CD4-positive, alpha-beta T cell treated with Interferon alpha-2 for 1 hour (primary cell): ENCODE data around the gene GLT1D1.
"Not testable (repeated sequence)": the region's sequence is repeated elsewhere in the genome, so short reads cannot be mapped to it uniquely, and the experiment has no call there.

ENCODE experiments used
- DNase-seq, 2 donors: peaks; one replicate each; pipeline ENCODE4 v3.0.0-alpha.2; 2020 to 2022

The GLT1D1 gene

DNA sequence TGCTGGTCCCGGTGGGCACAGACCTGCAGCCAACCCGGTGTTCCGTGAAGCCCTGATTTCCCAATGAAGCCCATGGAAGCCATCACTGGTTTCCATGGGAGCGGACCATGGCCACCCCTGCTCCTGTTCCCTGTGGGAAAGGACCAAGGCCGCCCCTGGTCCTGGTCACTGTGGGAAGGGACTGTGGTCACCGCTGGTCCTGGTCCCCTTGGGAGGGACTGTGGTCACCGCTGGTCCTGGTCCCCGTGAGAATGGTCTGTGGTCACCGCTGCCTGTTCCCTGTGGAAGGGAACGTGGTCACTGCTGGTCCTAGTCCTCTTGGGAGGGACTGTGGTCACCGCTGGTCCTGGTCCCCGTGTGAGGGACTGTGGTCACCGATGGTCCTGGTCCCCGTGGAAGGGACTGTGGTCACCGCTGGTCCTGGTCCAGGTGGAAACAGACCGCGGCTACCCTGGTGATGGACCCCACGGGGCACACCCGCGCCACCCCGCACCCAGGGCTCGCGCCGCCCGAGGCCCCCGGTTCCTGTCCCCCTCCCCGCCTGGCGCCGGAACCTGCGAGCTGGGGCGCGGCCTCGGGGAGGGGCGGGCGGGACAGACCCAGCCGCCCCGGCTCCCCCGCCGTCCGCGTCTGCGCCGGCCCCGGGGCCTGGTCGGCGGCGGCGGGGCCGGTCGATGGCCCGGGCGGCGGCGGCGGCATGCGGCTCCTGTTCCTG, at the start of gene GLT1D1:
Gene GLT1D1, plus strand, starts transcription at position 594 of the 715 bp plus-strand sequence. Its CDS starts 104 bp downstream, at position 698.
- no peak for DNase-seq

DNA sequence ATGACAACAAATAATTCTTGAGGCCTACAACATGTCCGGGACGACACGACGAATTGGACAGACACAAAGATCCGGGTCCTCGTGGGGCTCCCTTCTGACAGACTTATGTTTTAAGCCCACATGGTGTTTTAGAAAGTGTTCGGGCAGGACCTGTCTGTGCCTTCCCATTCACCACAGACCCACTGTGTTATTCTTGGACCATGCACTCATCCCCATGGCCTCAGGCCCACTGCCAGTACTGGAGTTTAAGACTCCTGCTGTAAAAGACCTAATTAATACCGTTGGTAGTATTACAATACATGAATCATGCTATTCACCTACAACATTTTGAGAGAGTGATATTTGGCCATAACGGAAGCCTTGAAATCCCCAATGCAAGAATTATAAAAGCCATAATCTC, 49.5 kb upstream of the GLT1D1 start:
- DNase-seq = no peak

DNA sequence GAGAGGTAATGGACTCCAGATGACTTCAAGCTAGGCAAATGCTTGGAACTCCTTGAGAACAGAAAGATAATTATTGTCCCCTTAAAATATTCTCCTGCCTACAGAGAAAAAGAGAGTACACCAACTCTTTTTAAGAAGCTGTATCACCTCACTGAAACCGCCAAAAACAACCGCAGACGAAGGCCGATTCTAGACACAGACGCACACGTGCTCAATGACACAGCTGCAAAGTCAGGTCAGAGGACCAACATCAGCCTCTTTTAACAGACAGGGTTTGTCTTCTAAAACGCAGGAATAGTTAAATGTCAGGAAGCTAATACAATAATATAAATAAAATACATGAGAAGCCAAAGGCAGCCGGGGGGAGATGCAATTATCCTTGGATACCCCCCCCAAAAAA, 48.5 kb upstream of the GLT1D1 start:
- no peak for DNase-seq

DNA sequence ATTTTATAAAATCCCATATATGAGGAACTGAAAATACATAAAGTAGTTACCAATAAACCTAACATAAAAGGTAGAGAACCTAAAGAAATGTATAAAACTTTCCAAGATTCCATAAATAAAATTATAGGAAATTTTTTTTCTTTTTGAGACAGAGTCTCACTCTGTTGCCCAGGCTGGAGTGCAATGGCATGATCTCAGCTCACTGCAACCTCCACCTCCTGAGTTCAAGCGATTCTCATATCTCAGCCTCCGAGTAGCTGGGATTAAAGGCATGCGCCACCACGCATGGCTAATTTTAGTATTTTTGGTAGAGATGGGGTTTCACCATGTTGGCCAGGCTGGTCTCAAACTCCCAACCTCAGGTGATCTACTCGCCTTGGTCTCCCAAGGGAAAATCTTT, 47.9 kb upstream of the GLT1D1 start:
- DNase-seq = not testable (repeated sequence)

DNA sequence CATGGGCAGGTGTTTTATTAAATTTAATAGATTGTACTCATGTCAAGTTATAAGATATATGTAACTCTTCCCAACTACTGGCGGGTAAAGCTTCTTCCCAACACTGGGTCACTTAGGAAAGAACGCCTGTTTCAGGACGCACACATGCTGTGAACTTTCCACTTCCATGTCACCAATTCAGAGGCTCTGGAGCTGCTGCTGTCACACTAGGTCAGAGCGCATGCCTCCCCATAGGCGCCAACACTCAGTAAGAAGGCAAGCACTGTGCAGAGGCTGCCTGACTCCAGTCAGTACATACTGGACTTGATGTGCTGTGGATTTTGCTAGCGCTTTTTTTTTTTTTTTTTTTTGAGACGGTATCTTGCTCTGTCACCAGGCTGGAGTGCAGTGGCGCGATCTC, 46.7 kb upstream of the GLT1D1 start:
- no peak for DNase-seq

DNA sequence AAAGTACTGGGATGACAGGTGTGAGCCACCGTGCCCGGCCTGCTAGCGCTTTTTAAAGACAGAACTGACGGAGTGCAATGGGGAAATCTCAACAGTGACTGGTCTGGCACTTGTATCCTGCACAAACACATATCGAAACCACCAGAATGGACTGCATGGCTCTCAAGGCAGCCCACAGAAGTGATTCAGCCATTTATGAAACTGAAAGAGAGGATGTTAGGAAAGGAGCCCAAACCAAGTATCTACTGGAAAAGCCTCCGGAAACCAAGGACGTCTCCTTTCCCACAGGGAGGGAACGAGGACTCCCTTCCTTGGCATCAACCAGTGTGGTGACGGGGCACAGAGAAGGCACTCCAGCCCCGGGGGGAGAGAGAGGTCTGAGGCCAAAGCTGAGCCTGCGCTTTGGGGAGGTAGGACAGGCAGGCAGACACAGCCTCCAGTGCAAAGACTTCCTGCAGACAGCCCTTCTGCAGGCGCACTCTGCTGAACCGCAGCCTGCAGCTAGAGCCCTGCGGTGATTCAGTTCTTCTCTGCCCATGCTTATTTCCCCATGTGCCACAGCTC, 46.0 kb upstream of the GLT1D1 start:
- DNase-seq = no peak

DNA sequence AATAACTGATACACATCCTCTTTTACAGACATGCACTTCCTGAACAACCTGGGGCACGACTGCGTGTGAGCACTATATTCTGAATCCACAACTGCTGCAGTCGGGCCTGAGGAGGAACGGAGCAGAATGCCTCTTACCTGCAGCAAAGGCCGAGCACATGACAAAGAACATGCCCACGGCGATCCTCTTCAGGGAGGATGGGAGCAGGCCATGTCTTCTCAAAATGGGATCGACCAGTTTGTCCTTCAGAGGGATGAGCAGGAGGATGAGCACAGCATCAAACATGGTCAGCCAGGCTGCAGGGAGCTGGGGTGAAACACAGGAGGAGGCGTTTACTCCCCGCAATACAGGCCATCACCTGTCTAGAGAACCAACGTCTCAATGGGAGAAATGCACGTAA, 44.6 kb upstream of the GLT1D1 start:
- DNase-seq = no peak

DNA sequence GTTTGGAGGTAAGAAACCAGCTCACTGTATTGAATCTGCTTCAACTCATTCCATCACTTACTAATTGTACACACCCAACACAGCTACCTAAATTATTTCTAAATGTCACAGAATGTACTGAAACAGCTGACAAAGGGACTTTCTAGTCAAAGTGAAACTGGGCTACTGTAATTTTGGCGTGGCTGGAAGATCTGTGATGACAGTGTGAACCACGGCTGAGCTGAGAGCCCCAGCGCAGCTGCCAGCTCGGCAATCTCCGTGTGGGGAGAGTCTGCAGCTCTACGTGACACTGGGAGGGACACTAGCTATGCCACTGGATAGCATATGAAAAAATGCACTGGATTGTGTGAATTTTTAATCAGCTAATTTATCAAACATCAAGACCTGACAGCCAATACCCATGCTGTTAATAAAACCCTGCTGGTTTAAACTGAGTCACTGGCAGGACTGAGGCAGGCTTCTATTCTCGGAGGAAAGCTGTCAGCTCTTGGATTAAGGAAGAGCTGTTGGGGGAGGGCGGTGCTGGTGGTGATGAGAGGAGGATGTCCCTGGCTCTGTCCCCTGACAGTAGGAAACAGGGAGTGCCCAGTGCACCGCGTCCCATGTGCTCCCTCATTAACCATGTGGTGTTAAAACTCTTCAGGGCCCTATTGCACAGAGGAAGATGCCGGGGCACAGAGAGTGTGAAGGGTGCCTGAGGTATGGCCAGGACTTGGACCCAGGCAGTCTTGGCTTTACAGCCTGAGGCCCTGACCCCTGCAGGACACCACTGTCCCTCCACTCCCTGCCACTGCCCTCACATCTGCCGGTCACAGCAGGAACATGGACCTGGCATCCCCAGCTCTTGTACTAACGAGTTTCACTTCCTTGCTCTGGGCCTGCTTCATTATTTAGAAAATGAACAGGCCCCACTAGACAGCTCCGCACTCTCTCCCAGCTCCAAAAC, 42.8 kb upstream of the GLT1D1 start:
- DNase-seq = peak in 1 of 2 donors; percentile 50

DNA sequence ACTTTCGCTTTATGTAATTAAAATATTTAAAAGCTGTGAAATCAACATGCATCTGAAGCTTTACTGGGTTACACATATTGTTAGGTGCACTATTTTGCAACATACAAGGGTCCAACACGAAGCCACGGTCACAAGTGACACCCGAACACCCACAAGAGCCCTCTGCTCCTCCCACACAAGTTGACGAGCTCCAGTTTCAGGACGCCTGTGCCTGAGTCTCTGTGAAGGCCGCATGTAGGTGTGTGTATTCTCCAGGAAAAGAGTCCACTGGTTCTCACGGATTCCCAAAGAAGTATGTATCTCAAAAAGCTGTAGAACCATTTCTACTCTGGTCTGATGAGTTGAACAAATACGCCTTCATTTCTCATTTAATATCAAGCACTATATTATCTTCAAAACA, 41.5 kb upstream of the GLT1D1 start:
- DNase-seq = no peak

DNA sequence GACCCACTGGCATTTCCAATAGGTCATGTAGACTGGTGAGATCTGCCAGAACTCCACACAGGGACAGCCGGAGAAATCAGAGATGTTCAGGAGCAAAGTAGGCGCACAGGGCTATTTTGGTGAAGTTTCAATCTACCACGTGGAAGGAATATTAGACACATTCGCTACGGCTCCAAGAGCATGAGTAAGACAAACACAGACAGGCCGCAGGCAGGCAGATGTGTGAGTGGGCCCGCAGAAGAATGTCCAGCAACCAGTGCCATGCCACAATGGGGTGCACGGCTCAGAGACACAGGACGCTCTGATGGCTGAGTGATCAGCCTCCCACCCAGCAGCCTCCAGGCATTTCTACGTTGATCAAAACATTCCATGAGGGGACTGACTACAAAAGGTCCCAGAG, 39.9 kb upstream of the GLT1D1 start:
- DNase-seq = no peak

DNA sequence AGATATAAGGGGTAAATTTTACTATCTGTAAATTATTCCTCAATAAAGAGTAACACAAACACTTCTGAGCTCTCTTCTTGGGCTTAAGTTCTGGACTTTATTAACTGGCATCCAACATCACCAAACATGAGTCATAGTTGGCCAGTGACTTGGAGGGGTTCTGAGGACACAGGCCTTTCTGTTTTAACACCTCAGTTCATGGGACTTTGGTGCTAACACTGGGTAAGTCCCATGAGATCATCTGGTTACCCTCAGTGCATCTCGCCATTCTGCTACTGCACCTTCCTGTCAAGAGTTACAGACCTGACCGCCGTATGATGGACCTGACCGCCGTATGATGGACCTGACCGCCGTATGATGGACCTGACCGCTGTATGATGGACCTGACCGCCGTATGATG, 39.4 kb upstream of the GLT1D1 start:
- no peak for DNase-seq

DNA sequence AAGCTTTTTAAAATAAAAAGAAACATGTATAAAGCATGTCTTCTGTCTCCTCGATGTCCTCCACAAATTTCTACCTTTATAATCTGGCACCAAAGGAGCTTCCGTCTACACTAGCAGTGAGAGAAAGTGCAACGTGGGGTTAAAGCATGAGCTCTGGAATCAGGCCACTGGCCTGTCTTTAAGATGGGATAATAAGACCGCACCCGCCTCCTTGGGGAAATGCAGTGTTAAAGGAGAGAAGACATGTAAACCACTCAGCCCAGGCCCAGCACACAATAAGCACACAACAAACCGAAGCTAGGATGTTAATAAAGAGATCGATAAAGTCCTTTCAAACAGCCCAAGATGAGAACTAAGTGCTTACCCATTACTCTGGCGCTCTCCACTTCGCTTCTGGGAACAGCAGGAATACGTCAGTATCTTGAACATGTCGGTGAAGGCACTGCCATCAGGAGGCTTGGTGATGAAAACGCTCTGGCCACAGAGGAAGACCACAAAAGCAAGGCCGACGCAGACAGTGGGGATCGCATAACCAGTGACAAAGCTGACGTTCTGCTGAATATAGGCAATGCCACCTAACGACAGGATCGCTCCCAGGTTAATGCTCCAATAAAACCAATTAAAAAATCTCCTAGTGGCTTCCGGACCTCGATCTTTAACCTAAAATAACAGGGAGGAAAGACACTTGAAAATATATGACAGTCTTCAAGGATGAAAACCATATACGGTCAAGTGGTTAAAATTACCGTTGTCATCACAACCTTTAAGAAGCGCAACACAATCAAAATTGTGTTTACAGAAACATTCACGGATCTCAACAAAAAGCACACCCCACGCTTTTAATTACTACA, 38.6 kb upstream of the GLT1D1 start:
- DNase-seq = no peak

DNA sequence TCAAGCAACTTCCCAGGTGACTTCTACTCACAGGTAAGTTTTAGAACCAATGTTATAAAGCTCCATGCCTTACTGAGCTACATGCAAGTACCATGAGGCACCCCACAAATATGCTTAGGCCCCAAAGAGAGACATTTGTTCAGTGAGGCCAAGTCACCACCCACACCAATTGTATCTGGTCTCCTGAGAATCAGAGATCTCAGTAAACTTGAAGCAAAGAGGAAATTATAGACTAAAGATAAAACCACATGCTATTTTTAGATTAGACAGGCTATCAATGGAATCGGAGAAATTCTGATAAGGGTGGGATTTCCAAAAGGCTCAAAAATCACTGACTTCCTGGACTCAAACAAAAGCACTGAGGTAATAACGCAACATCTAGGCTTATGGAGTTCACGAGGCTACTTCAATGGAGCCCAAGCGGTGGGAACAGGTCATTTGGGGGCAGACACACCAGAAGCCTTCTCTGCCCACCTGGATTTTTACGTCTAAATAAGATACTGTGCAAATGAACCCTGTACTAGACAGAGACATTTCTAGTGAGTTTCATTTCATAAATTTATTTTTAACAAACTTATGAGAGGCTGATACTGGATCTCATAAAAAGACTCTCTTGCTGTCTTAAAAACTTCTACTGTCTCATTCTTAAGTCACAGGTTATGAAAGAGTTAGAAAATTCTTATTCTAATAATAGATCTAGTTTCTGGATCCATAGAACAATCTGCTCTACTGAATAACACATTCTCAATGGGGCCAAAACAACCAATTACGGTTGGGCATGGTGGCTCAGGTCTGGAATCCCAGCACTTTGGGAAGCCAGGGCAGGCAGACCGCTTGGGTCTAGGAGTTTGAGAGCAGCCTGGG, 37.3 kb upstream of the GLT1D1 start:
- DNase-seq = no peak

DNA sequence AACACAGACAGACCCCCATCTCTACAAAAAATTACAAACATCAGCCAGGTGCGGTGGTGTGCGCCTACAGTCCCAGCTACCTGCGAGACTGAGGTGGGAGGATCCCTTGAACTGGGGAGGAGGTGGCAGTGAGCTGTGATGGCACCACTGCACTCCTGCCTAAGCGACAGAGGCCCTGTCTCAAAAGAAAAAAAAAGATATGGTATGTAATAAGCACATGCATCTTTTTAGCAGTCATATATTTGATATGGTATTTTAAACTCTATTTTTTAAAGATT, 36.7 kb upstream of the GLT1D1 start:
- no peak for DNase-seq

DNA sequence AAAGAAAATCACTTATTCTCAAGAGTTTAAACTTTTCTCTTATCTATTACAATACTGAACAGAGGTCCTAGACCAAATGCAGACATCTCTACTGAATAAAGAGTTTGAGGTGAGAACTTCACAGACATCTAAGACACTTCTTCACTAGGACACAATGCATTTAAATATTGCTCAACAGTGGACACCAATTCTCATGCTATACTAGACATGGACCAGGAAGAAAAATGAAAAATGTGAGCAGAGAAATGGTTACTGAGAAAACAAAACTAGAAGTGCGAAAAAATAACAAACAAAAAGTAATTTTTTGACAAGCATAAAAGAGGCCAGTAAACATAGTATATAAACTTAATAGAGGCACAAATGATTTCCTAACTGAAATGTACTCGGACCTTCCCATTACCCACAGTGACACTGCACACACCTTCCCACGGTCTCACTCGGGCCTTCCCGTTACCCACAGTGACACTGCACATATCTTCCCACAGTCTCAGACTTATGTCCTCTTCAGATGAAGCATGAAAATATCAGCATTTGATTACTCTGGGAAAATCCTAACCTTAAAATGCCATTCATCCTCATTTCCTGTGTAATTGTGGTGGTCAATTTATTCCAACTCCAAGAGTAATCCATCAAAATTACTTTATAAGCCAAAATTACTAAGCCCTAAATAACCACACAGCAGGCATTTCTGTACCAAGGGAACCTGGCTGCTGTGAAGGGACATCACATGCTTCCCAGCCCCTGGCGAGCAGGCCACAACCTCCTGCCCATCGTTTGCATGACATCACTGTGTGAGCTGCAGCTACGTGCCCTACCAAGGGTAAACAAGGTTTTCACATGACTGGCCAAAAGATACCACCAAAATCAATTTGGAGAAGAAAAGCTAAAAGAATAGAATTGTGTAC, 35.9 kb upstream of the GLT1D1 start:
- peak in 1 of 2 donors; percentile 52 for DNase-seq

DNA sequence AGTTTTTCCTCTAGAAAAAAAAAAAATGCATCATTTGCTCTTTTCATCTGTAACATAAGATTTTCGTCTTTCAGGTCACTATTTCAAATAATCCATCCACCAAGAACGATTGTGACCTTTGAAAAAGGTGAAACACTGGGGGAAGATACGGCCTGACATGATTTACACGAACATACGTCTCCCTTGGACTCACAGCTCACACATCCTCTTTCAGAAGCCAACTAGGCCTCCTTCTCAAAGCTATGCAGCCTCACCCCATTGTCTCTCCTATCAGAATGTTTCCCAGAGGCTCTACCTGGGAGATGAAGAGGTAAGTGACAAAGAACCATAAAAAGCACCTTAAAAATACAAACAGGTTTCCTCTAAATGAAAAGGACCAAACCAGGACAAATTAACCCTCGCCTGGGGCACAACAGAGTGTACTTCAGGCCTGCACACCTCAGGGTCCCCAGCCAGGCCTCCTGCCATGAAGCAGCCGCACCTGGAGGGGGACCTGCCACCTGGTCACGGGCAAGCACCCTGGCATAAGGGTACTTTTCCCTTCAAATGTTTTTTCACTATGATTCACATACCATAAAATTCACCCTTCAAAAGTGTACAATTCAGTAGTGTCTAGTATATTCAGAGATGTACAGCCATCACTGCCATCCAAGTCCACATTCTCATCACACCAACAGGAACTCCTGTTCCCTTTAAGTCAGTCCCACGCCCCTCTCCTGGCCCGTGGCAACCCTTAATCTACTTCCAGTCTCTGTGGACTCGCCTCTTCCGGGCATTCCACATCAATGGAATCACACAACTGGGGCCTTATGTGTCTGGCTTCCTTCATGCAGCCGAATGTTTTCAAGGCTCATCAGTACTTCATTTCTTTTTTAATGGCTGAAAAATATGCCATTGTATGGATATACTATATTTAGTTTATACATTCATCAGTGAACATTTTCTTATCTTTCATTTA, 34.9 kb upstream of the GLT1D1 start:
- no peak for DNase-seq

DNA sequence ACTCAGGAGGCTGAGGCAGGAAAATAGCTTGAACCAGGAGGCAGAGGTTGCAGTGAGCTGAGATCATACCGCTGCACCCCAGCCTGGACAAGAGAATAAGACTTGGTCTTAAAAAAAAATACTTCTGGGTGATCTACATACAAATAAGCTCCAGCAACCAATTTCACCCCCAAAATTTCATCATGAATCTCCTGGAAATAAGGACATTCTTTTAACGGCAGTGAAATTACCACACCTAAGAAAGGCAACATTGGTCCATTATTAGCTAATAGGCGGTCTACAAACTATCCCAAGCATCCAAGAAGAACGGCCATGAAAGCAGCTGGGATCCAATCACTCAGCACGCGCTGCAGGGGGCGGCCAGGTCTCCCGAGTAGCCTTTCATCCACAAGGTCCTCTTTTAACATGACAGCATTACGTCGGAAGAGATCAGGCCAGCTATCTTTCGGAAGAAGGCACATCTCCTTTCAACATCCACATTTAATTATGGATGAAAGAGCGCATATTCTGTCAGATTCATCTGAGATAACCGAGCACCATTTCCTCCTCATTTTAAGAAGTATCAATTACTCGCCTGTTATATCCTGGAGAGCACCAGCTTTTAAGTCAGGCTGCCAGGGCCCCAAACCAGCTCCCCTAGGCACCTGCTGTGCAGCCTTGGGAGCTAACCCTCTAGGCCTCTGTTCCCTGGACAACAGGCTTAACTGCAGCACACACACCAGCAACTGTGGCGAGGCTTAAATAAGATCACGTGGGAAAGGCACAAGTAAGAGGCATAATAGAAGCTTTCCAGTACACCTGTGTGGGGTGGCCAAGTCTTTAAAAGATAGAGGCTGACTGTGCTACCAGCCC, 33.8 kb upstream of the GLT1D1 start:
- no peak for DNase-seq

DNA sequence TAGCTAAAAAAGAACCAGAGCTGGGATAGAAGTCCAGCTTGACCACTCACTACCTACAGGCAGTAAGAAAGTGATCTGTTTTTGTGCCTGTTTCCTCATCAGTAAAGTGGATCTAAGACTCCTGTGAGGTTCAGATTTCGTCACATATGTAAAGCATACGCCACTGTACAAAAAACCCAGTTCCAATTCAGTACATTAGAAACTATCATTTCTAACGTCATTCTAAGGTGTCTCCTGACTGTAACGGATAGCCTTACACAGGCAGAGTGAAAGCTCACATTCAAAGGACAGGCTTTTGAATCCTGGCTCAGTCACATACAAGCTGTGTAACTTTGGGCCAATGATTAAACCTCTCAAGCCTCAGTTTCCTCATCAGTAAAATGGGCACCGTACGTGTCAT, 33.0 kb upstream of the GLT1D1 start:
- DNase-seq = no peak
